GM12865 (cell line): ENCODE data around the gene FAM124B.

Experiments
- DNase-seq: peaks from one replicate; pipeline ENCODE4 v3.0.0; 2010; ENCODE audit warnings: low read depth
- H3K4me3 ChIP-seq: 2 replicates; pipeline ENCODE4 v1.5.1; 2011; ENCODE audit warnings: mild to moderate bottlenecking, low read depth, low read length, control low read depth
- CTCF ChIP-seq: IDR thresholded peaks from 2 replicates; pipeline ENCODE4 v1.5.1; 2011; ENCODE audit warnings: low read length, control low read depth, low read depth, inconsistent platforms; ENCODE audit not compliant: insufficient read depth; ENCODE audit errors: missing control alignments

Gene FAM124B

GRCh38 chr2:224372641-224373040 is 29.3 kb downstream of the FAM124B start:
- no peak for TF ChIP-seq CTCF
- no peak for DNase-seq
- H3K4me3 ChIP-seq: no peak overlapping the region

GRCh38 chr2:224369028-224369632 is 32.8 kb downstream of the FAM124B start:
- no peak overlapping the region for H3K4me3 ChIP-seq

GRCh38 chr2:224366267-224366844 is 35.6 kb downstream of the FAM124B start:
- DNase-seq: no peak
- no peak for TF ChIP-seq CTCF
- H3K4me3 ChIP-seq: no peak overlapping the region

More at GRCh38 chr2:224369028-224369632, 32.8 kb downstream of the FAM124B start:
- TF ChIP-seq CTCF: peak; percentile 54
- DNase-seq: peak; percentile 48

GRCh38 chr2:224365331-224365730 is 36.6 kb downstream of the FAM124B start:
- no peak for DNase-seq

GRCh38 chr2:224363281-224363680 is 38.6 kb downstream of the FAM124B start:
- no peak for DNase-seq
- no peak overlapping the region for H3K4me3 ChIP-seq
- no peak for TF ChIP-seq CTCF

More at GRCh38 chr2:224365331-224365730, 36.6 kb downstream of the FAM124B start:
- no peak for TF ChIP-seq CTCF
- H3K4me3 ChIP-seq: no peak overlapping the region

GRCh38 chr2:224362094-224362493 is 39.8 kb downstream of the FAM124B start:
- DNase-seq: no peak
- H3K4me3 ChIP-seq: no peak overlapping the region
- no peak for TF ChIP-seq CTCF

GRCh38 chr2:224360801-224361251 is 41.1 kb downstream of the FAM124B start:
- TF ChIP-seq CTCF: no peak
- DNase-seq: no peak
- H3K4me3 ChIP-seq: no peak overlapping the region
